Caco-2 (cell line): ENCODE measurements around the gene GALT. TPM values are rescaled to one million over a fixed set of nuclear protein-coding genes. Genes with fewer than 3 reads are reported as not detected.

Experiments used
- BruUV-seq: library from RNA; stranded (reverse); fragments of 400-500 nt; replicated peaks from 2 replicates; lab custom pipeline; 2021; lab: Mats Ljungman, UMichigan
- CTCF ChIA-PET: fragments of 300-600 bp; sonication (Branson Sonifier 250); formaldehyde crosslinking; loops from one replicate; lab custom pipeline; 2022; ENCODE audit warnings: antibody characterized with exemption; lab: Charles Lee
- POLR2A ChIA-PET: fragments of 300-600 bp; sonication (Branson Sonifier 250); formaldehyde crosslinking; loops from one replicate; lab custom pipeline; 2022; ENCODE audit warnings: antibody characterized with exemption; lab: Charles Lee
- DNase-seq, 2 experiments: peaks; one replicate each; pipeline versions ENCODE4 v3.0.0 to v3.0.0-alpha.2; 2020 to 2022
- H3K27me3 ChIP-seq: replicated peaks from 2 replicates; pipeline ENCODE4 v1.6.0; 2011; ENCODE audit warnings: low read length; ENCODE audit not compliant: control insufficient read depth, insufficient read depth
- H3K36me3 ChIP-seq: 2 replicates; pipeline ENCODE4 v1.5.1; 2011; ENCODE audit warnings: low read length; ENCODE audit not compliant: control insufficient read depth, insufficient read depth
- H3K4me1 ChIP-seq: fragments of 250-450 bp; sonication (Bioruptor Pico); 2 replicates; pipeline ENCODE4 v1.5.1; 2020; ENCODE audit warnings: mild to moderate bottlenecking
- H3K4me3 ChIP-seq: 2 replicates; pipeline ENCODE4 v1.5.1; 2011; ENCODE audit warnings: low read depth, mild to moderate bottlenecking, control low read depth, low read length
- H3K9me3 ChIP-seq: fragments of 250-450 bp; sonication (Bioruptor Pico); 2 replicates; pipeline ENCODE4 v1.5.1; 2020; ENCODE audit warnings: mild to moderate bottlenecking, moderate library complexity
- H3K27ac Mint-ChIP-seq: one replicate; pipeline ENCODE4 v1.8.0; 2022; ENCODE audit warnings: mixed read lengths; ENCODE audit not compliant: unreplicated experiment
- H3K27me3 Mint-ChIP-seq: one replicate; pipeline ENCODE4 v1.8.0; 2022; ENCODE audit warnings: mixed read lengths; ENCODE audit not compliant: insufficient read depth, unreplicated experiment
- H3K36me3 Mint-ChIP-seq: one replicate; pipeline ENCODE4 v1.8.0; 2022; ENCODE audit warnings: mild to moderate bottlenecking, mixed read lengths; ENCODE audit not compliant: insufficient read depth, unreplicated experiment
- H3K4me1 Mint-ChIP-seq: one replicate; pipeline ENCODE4 v1.8.0; 2022; ENCODE audit warnings: low read depth, mixed read lengths; ENCODE audit not compliant: unreplicated experiment
- H3K4me3 Mint-ChIP-seq: one replicate; pipeline ENCODE4 v1.8.0; 2022; ENCODE audit warnings: mild to moderate bottlenecking, moderate library complexity, mixed read lengths; ENCODE audit not compliant: unreplicated experiment
- H3K9me3 Mint-ChIP-seq: one replicate; pipeline ENCODE4 v1.8.0; 2022; ENCODE audit warnings: mixed read lengths; ENCODE audit not compliant: unreplicated experiment
- CTCF ChIP-seq, 2 experiments: fragments of 200-600 bp in 1 of 2; IDR thresholded peaks; 1 replicate in 1 of 2; 2 replicates in 1 of 2; pipeline versions ENCODE4 v1.5.1 to v1.8.0; 2011 to 2022; ENCODE audit warnings: antibody characterized with exemption in 1 of 2, control low read depth in 1 of 2, inconsistent platforms in 1 of 2, low read depth in 1 of 2, low read length in 1 of 2, mild to moderate bottlenecking in 1 of 2, moderate library complexity in 1 of 2; ENCODE audit not compliant: insufficient read depth in 1 of 2, severe bottlenecking in 1 of 2, unreplicated experiment in 1 of 2
- intact Hi-C: fragments of 100-400 bp; cut with micrococcal nuclease; formaldehyde crosslinking; loops from one replicate; pipeline ENCODE4 v1.10.0; 2022; ENCODE audit not compliant: unreplicated experiment
- total RNA-seq: library from RNA; stranded (reverse); gene quantifications from 2 replicates; pipeline ENCODE4 v1.2.3, GENCODE V29; 2022

The GALT gene
- total RNA-seq, 1 experiment from 2014 or later: 50.1 TPM

GRCh38 chr9:34648673-34649072, 2.2 kb downstream of the GALT start:
- H3K4me1 Mint-ChIP-seq: peaks cover 42% of the 10 kb centered on the region
- intact Hi-C loops: no loop called here
- H3K36me3 Mint-ChIP-seq: peaks cover 28% of the 10 kb centered on the region
- POLR2A ChIA-PET: interaction anchor here (0.6 kb wide), 1 partner anchor 15 kb away, joined by 6 read pairs; no protein-coding TSS in a partner anchor
- BruUV-seq: no TSS peak
- TF ChIP-seq CTCF (IDR thresholded peaks at IDR 0.05; ENCODE audit: insufficient read depth in 1 of 2, low read depth in 1 of 2, low read length in 1 of 2, severe bottlenecking in 1 of 2, unreplicated experiment in 1 of 2): no peak
- Histone ChIP-seq H3K9me3 (no peaks in the 10 kb centered on the region), H3K4me3 (no peak overlapping the region), H3K4me1 (peaks cover 48% of the 10 kb centered on the region), H3K27me3 (no peaks in the 10 kb centered on the region), H3K36me3 (no peaks in the 10 kb centered on the region)
- H3K27ac Mint-ChIP-seq: no peak overlapping the region
- H3K27me3 Mint-ChIP-seq: no peaks in the 10 kb centered on the region
- no peak for DNase-seq
- H3K9me3 Mint-ChIP-seq: no peaks in the 10 kb centered on the region
- no peak overlapping the region for H3K4me3 Mint-ChIP-seq
- CTCF ChIA-PET: no interaction called here

GRCh38 chr9:34650816-34651215, 4.3 kb downstream of the GALT start:
- Mint-ChIP-seq H3K4me3 (peak overlapping the region; percentile 66), H3K27ac (peak overlapping the region; percentile 62), H3K27me3 (no peaks in the 10 kb centered on the region), H3K4me1 (peaks cover 30% of the 10 kb centered on the region), H3K36me3 (peaks cover 28% of the 10 kb centered on the region), H3K9me3 (no peaks in the 10 kb centered on the region)
- no peak for TF ChIP-seq CTCF (IDR thresholded peaks at IDR 0.05; ENCODE audit: insufficient read depth in 1 of 2, low read depth in 1 of 2, low read length in 1 of 2, severe bottlenecking in 1 of 2, unreplicated experiment in 1 of 2)
- intact Hi-C loops: loop anchor here (10.0 kb wide), 1 partner anchor 54 kb away; no protein-coding TSS in a partner anchor
- no peaks in the 10 kb centered on the region for H3K36me3 ChIP-seq
- no peak overlapping the region for H3K4me3 ChIP-seq
- CTCF ChIA-PET: interaction anchor here (1.4 kb wide), 3 partner anchors 8 to 17 kb away, joined by 4 to 5 read pairs (median 5); partner anchors contain the start of gene SIGMAR1
- peaks cover 35% of the 10 kb centered on the region for H3K4me1 ChIP-seq
- H3K27me3 ChIP-seq: no peaks in the 10 kb centered on the region
- DNase-seq: no peak
- no peaks in the 10 kb centered on the region for H3K9me3 ChIP-seq
- no TSS peak for BruUV-seq
- POLR2A ChIA-PET: interaction anchor here (2.6 kb wide), 1 partner anchor 14 kb away, joined by 11 read pairs; the partner anchor contains the start of gene SIGMAR1

- Mint-ChIP-seq H3K36me3 (peaks cover 28% of the 10 kb centered on the region), H3K27me3 (no peaks in the 10 kb centered on the region), H3K27ac (peak overlapping the region; percentile 62), H3K4me1 (peaks cover 30% of the 10 kb centered on the region), H3K9me3 (no peaks in the 10 kb centered on the region), H3K4me3 (peak overlapping the region; percentile 66)
- no peaks in the 10 kb centered on the region for H3K36me3 ChIP-seq
- ChIA-PET POLR2A (interaction anchor here (0.7 to 2.6 kb wide), 4 partner anchors 14 to 128 kb away, joined by 3 to 11 read pairs (median 4); partner anchors contain the start of gene SIGMAR1), CTCF (interaction anchor here (1.4 kb wide), 3 partner anchors 9 to 17 kb away, joined by 4 to 5 read pairs (median 5); partner anchors contain the start of gene SIGMAR1)
- H3K27me3 ChIP-seq: no peaks in the 10 kb centered on the region
- H3K9me3 ChIP-seq: no peaks in the 10 kb centered on the region
- BruUV-seq: TSS peak; percentile 93
- intact Hi-C loops: loop anchor here (10.0 kb wide), 1 partner anchor 53 kb away; no protein-coding TSS in a partner anchor
- H3K4me3 ChIP-seq: peak overlapping the region; percentile 31
- peaks cover 30% of the 10 kb centered on the region for H3K4me1 ChIP-seq
- DNase-seq: no peak
- TF ChIP-seq CTCF (IDR thresholded peaks at IDR 0.05; ENCODE audit: insufficient read depth in 1 of 2, low read depth in 1 of 2, low read length in 1 of 2, severe bottlenecking in 1 of 2, unreplicated experiment in 1 of 2): no peak
These were observed 4.8 kb downstream of the GALT start for GRCh38 chr9:34651321-34651720.
